HL-60/S4 treated with phorbol 12-myristate 13-acetate at 8.2 ng/mL for 4 days and 3 days (cell line): Measurements from ENCODE around the gene FOXN4.

Experiments used
- in situ Hi-C: fragments of 300-500 bp; cut with MboI; formaldehyde crosslinking; loops from 2 replicates; pipeline ENCODE4 v1.15.0; 2022; ENCODE audit warnings: low sequenced_read_pairs

The FOXN4 gene

DNA sequence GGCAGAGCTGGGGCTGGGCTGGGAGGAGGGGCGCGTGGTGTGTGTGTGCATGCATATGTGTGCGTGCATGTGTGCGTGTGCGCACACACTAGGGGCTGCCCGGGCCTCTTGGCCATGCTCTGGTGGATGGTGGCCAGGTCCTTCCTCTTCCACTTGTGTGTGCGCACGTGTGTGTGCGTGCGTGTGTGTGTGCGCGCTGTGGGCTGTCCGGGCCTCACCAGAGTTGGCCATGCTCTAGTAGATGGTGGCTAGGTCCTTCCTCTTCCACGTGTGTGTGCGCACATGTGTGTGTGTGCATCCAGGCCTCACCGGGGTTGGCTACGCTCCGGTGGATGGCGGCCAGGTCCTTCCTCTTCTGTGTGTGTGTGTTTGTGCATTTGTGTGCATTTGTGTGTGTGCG lies 24.7 kb downstream of the FOXN4 start:
- in situ Hi-C loops, result no loop called here

DNA sequence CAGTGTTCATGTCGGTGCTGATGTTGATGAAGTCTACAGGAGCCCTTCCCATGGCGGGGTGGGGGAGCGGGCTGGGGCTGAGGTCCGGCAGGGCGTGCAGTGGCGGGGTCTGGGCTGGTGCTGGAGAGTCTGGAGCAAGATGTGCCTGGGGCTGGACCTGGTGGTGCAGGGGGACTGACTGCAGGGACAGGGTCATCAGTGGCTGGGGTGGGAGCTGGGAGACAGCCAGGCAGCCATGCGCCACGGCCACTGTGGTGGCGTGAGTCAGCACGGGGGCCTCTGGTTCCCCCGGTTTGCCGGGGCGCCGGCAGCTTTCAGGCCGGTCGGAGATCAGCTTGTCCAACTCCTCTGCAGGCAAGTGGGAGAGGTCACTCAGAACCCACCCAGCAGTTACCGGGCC lies 27.6 kb downstream of the FOXN4 start:
- in situ Hi-C loops, result no loop called here

DNA sequence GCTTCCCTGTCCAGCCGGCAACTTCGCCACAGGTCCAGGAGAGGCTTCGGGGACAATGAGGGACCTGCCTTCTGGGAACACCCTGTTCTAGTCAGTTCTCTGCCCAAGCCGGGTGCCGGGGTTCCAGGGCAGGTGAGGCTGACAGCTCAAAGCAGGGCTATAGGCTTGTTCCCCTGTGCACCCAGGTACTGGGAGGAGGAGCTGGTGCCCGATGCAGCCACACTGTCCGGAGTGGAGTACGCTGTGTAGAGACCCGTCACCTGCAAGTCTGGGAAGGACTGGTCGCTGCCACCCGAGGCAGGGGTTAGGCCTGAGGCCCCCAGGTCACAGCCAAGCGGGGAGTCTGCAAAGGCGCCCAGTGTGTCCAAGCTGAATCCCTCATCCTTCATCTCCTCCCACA lies 29.6 kb downstream of the FOXN4 start:
- in situ Hi-C loops, result no loop called here

DNA sequence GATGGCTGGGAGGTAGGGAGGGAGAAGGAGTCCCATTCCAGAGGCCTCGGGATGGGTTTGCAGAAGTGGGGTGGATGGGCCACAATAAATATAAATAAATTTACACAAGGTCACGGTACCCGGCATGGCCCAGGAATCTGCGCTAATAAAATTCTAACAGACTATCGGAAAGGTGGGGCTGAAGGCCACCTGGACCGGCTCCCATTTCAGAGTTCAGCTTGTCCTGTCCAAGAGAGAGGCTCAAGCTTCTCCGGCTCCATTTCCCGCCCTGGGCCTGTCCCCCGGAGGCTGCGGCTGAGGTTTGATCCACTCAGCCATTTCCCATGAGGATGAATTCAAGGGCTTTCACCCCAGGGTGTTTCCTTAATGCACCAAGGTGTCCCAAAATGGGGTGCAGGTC lies 30.2 kb downstream of the FOXN4 start:
- in situ Hi-C loops, result no loop called here

DNA sequence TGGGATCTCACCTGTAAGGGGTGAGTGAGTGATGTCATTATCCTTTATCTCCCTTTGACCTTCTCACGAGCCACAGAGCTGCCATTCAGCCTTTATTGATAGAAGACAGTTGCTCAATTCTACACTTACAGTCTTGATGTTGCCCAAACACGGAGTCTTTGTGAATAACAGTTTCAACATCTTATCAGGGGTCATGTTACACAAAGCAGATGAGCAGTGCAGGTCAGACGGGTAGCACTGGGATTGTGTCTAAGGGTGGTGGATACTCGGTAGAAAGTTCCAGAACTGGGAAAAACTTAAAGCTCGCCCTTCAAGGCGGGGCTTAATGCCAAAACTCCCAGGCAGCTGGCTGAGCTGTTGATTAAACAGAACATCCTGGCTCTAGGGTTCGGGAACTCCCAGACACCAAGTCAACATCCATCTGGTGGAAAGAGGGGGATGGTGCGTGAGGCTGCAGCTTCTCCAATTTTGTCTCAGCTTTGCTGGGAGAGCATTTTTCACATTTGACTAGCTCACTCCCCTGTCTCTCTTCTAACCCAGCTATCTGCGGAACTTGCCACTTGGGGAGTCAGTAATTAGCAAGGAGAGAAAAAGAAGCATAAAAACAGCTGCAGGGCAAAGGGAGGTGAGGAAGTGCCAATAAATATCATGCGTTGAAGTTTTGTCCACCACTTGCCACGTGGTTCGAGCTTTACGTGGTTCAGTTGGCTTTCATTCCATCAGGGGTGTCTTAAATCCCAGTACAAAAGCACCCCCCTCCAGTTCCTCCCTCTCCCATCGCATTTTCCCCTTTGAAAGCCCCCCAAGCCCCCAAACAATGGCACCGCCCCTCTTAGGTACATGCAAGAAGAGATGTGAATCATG lies 31.0 kb downstream of the FOXN4 start:
- in situ Hi-C loops, result no loop called here

DNA sequence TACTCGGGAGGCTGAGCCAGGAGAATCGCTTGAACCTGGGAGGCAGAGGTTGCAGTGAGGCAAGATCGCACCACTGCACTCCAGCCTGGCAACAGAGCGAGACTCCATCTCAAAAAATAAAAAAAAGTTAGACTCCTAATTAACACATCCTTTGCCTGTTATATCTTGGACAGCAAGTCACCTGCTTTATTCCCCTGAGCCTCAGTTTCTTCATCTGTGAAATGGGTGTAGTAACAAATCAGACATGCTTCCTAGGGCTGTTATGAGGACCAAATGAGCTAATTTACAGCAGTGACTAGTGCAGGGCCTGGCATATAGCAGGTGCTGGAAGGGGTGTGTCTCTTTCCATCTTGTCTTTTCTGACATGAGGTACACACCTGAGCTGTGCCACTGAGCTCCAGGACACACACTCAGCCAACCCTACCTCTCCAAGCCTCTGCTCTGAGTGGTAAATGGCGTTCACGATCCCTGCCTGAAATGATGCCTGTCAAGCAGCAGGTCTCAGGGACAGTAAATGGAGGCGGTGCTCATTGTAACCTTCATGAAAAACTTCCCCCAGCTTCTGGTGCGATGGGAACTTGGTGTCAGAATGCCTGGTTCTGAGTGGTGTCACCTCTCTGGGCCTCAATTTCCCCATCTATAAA lies 31.7 kb downstream of the FOXN4 start:
- in situ Hi-C loops, result no loop called here

DNA sequence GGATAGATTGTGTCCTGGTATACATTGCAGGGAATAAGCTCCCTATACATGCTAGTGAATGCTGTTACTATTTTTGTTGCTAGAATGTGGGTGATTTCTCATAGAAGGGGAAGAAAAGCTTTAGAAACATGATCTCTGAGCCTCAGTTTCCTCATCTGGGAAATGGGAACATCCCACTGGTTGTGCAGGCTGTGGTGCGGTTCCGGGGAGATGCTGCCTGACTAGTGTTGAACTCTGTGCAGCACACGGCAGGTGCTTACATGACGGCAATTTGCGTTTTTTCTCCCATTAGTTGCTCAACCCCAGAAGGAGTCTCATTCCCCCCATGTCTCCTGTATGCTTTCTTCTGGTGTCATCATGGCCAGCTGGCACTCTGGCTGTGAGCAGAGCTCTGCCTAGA lies 32.9 kb downstream of the FOXN4 start:
- in situ Hi-C loops, result no loop called here

DNA sequence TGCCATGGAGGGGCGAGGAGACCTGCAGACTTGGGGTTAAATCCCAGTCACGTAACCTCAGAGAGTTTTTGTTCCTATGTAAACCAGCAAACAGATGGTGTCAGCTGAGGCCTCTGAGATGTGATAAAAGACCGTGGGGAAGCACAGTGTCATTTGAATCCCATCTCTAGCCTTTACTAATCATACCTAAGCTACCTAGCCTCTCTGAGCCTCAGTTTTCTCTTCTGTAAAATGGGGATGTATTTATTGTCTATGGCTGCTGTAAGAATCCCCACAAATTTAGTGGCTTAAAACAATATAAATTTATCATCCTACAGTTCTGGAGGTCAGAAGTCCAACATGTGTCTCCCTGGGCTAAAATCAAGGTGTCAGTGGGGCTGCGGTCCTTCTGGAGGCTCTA lies 33.9 kb downstream of the FOXN4 start:
- in situ Hi-C loops, result no loop called here

DNA sequence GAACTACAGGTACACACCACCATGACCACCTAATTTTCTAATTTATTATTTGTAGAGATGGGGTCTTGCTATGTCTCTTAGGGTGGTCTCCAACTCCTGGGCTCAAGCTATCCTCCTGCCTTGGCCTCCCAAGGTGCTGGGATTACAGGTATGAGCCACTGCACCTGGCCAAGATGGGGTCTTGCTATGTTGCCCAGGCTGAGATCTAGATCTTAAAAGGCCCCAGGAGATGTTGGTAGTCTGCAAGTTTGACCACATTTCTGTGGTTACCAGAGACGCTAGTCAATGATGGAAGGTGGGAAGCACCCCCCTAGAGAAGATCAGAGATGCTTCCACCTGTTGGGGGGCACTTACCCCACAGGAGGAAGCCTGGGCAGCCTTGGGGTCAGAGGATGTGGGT lies 34.7 kb downstream of the FOXN4 start:
- in situ Hi-C loops, result no loop called here

DNA sequence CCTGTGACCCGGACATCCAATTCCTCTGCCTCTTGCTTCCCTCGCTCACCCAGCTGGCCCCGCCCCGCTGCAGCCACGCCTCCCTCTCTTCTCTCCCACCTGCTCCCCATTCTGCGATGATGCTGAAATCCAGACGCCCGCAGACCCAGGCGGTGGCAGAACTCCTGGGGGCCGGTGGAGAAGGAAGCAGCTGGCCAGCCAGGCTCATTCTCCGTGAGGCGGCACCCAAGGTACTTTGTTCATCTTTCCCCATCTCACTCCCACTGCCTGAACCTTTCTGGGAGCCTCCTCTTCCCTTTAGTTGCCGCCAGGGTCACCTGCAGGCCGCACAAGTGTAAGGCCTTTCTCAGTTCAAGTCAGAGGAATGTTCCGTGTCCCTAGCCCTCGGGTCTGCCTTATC lies 35.7 kb downstream of the FOXN4 start:
- in situ Hi-C loops, result no loop called here

DNA sequence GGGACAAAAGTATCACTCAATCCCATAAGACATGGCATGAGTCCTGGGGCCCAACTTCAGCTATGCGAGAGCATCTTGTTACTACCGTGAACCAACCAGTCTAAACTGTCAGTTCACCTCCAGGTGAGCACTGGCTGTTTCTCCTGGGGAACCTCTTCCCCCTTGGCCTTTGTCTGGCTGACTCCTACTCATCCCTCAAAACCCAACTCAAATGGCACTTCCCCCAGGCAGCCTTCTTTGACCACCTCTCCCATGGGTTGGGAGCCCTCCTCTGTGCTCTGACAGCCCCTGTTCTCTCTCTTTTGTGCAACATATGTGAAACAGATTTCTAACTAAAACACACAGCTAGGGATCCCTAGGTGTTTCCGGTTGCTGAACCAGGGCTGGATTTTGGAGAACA lies 37.7 kb downstream of the FOXN4 start:
- in situ Hi-C loops, result no loop called here

DNA sequence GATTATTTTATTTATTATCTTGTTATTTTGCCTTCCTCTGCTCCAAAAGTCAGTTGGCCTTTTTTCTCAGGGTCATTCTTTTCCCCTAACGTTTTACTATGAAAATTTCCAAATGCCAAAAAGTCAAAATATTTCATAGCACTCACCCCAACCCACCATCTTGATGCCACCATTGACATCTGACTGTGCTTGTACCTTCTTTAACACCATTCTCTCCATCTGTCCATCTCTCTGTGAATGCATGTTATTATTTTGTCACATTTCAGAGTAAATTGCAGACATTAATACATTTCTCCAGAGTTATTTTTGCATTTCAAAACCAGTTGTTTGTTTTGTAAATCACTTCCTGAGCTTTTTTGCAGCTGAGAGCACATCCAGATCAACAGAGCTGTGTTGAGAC lies 38.6 kb downstream of the FOXN4 start:
- in situ Hi-C loops, result no loop called here

DNA sequence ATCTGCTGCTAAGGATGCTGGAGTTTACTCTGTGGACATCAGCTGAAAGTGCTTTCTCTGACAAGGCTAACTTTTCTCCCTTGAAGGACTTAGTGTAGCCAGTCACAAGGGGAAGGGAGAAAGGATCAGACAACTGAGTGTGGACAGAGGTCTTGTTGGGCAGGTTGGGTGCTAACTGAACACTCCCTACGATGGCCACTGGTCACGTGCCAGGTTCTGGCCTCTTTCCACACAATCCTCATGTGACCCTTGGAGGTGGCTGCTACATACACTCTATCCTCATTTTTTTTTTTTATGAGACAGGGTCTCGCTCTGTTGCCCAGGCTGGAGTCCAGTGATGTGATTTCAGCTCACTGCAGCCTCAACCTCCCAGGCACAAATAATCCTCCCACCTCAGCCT lies 39.7 kb downstream of the FOXN4 start:
- in situ Hi-C loops, result loop anchor here (10.0 kb wide), 1 partner anchor 115 kb away; no protein-coding TSS in a partner anchor

DNA sequence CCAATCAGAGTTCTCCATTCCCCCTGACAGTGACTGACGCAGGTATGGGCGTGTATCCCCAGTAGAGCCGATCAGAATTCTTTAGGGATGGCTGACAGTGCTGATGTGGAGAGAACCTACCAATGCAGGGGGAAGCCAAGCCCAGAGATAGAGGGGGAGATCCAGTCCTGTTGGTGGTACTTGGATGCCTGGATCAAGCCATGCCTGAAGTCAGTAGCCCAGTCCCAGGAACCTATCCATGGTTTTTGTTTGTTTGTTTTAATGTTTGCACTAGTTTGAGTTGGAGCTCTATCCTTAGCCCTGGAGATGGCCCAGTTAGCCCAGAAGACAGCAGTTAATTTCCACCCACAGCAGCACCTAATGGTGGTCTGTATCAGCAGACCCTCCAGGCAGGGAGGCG lies 40.2 kb downstream of the FOXN4 start:
- in situ Hi-C loops, result loop anchor here (10.0 kb wide), 1 partner anchor 116 kb away; no protein-coding TSS in a partner anchor

DNA sequence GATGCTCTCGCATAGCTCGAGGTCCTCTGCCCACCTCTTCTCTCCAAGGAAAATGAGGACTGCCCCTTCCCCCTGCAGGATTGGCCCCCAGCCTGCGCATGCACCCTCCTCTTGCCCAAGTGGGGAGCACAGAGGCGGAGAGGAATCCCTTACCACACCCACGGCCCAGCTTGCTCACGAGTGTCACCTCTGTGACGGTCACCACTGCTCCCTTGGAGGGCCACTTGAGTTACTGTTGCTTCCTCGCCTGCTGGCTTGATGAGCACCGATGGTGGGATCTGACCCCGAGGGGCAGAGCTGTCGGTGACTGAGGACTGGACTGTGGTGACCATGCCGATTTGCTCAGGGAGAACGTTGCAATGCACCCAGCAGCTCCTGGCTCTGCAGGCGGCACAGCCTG lies 41.7 kb downstream of the FOXN4 start:
- in situ Hi-C loops, result loop anchor here (10.0 kb wide), 1 partner anchor 117 kb away; no protein-coding TSS in a partner anchor

DNA sequence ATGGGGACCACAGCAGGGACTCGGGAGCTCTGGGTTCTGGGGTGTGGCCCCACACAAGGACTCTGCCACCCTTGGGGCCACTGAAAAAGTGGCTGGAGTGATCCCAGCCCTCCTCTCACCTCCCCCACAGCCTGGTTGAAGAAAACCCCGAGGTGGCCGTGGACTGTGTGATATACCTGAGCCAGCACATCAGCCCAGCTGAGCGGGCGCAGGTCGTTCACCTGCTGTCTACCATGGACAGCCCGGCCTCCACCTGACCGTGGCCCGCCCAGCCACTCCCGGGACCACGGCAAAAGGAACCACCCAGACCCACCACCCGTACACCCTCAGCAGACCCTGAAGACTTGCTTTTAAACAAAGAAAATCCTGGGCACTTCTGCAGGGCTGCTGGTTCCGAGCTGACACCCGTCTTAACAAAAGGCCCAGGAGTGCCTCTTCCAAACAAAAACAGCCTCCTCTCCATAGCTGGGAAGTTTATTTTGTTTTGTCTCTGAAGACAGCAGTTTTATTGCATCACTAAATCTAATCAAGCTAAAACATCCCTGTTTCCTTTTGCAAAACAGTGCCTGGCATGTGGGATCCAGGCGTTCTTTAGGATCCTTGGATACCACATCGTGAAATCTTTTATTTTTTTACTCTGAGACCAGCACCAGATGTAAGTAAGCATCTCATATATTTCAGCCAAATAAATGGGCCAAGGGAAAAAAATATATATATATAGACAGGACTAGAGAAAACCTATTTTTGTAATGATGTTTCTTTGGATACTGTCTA lies 42.8 kb downstream of the FOXN4 start:
- in situ Hi-C loops, result loop anchor here (10.0 kb wide), 1 partner anchor 119 kb away; no protein-coding TSS in a partner anchor

DNA sequence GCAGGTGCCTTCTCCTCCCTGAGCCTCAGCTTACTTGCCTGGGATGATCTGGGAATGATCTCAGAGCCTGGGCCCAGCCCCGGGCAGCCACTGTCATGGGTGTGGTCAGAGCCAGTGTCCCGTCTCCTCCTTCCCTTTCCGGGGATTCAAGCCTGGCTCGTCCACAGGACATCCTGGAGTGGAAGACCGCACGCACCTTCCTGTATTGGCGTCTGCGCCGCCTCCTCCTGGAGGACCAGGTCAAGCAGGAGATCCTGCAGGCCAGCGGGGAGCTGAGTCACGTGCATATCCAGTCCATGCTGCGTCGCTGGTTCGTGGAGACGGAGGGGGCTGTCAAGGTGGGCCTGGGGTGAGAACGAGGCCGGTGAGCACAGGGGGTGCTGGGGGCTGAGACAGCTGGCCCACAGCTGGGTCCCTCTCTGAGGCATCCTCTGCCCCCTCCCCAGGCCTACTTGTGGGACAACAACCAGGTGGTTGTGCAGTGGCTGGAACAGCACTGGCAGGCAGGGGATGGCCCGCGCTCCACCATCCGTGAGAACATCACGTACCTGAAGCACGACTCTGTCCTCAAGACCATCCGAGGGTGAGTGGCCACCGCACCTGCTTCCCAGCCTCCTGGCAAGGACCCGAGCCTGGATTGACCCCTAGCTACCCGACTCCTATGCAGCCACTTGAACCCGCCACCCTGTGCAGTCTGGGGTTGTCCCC lies 44.0 kb downstream of the FOXN4 start:
- in situ Hi-C loops, result loop anchor here (10.0 kb wide), 1 partner anchor 120 kb away; no protein-coding TSS in a partner anchor

DNA sequence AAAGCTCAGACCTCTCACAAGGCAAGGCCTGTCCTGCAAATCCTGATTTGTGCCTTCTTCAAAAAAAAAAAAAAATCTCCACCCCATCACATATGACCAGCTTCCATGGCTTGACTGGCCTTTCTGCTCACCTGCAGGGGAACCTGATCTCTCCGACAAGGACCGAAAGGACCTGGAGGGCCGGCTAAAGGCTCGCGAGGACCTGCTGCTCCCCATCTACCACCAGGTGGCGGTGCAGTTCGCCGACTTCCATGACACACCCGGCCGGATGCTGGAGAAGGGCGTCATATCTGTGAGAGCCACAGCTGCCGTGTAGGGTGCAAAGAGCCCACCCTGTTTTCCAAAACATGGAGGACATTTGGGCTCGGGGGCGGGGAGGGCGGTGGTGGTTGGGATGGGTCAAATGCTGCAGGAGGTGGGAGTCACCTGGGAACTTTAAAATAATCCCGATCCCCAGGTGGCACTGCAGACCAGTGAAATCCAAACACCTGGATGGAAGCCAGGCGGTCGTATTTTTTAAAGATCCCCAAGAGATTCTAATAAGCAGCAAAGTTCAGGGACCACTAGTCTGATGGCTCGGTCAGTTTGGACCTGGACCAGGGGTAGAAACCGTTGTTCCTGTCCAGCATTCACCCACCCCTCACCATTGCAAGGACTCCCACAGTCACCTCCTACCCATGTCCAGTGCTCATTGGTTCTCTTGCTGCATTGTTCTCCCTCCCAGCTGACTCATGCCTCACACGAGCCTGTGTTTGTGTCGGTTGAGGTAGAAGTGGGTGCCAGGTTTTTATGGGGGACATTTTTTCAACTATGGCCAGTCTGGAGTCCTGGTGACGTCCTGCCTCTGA lies 44.8 kb downstream of the FOXN4 start:
- in situ Hi-C loops, result loop anchor here (10.0 kb wide), 1 partner anchor 120 kb away; no protein-coding TSS in a partner anchor

DNA sequence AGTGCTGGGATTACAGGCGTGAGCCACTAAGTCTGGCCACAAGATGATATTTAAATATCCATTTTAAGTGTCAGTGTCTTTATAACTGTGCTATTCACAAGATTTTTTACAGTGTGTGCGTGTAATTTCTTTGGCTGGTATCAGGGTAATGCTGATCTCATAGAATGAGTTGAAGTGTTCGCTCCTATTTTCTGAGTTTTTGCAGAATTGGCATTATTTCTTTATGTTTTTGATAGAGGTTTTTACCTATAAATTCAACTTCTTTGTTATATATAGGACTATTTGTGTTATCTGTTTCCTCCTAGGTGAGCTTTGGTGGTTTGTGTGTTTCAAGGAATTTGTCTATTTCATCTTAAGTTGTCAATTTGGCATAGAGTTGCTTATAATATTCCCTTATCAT lies 45.6 kb downstream of the FOXN4 start:
- in situ Hi-C loops, result loop anchor here (10.0 kb wide), 1 partner anchor 121 kb away; no protein-coding TSS in a partner anchor

DNA sequence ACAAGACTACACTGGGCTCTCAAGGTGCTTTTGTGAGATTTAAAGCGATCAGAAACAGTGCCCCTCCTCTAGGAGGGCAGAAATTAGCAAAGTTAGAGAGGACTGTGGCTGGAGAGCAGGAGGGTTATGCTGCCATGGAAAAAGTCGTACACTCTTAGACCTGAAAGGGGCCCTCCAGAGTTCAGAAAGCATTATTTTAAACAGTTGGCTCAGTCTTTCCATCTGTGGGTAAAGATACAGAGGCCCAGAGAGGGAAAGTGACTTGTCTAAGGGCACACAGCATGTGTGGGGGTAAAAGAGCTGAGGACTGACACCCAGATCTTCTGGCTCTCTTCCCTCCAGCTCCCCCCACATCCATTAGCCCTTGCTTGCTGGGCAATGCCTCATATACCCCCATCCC lies 47.1 kb downstream of the FOXN4 start:
- in situ Hi-C loops, result loop anchor here (10.0 kb wide), 1 partner anchor 123 kb away; no protein-coding TSS in a partner anchor
